MCF 10A (cell line): ENCODE measurements around the gene CD7. TPM values are rescaled to one million over a fixed set of nuclear protein-coding genes. Genes with fewer than 3 reads are reported as not detected.

Experiments
- BruUV-seq: library from RNA; stranded (reverse); fragments of 400-500 nt; replicated peaks from 2 replicates; lab custom pipeline; 2021; lab: Mats Ljungman, UMichigan
- CTCF ChIA-PET: fragments of 300-600 bp; sonication (Branson Sonifier 250); formaldehyde crosslinking; extraction: SDS; loops from one replicate; lab custom pipeline; 2021; ENCODE audit warnings: antibody characterized with exemption, inconsistent platforms; lab: Yijun Ruan, JAX
- POLR2A ChIA-PET: fragments of 300-600, 350-650 bp; sonication (Branson Sonifier 250); formaldehyde crosslinking; extraction: SDS; loops from one replicate; lab custom pipeline; 2020; ENCODE audit warnings: antibody characterized with exemption, inconsistent platforms; lab: Yijun Ruan, JAX
- DNase-seq: peaks from one replicate; pipeline ENCODE4 v3.0.0-alpha.2; 2018; ENCODE audit not compliant: unreplicated experiment
- H3K27ac Mint-ChIP-seq: one replicate; pipeline ENCODE4 v1.8.0; 2022; ENCODE audit warnings: mild to moderate bottlenecking, low read depth, mixed read lengths; ENCODE audit not compliant: unreplicated experiment
- H3K27me3 Mint-ChIP-seq: one replicate; pipeline ENCODE4 v1.8.0; 2022; ENCODE audit warnings: mixed read lengths; ENCODE audit not compliant: insufficient read depth, unreplicated experiment
- H3K36me3 Mint-ChIP-seq: one replicate; pipeline ENCODE4 v1.8.0; 2022; ENCODE audit warnings: mild to moderate bottlenecking, moderate library complexity, mixed read lengths; ENCODE audit not compliant: insufficient read depth, unreplicated experiment
- H3K4me1 Mint-ChIP-seq: one replicate; pipeline ENCODE4 v1.8.0; 2022; ENCODE audit warnings: mixed read lengths; ENCODE audit not compliant: insufficient read depth, unreplicated experiment
- H3K4me3 Mint-ChIP-seq: one replicate; pipeline ENCODE4 v1.8.0; 2022; ENCODE audit warnings: mild to moderate bottlenecking, moderate library complexity, mixed read lengths; ENCODE audit not compliant: unreplicated experiment
- H3K9me3 Mint-ChIP-seq: one replicate; pipeline ENCODE4 v1.8.0; 2022; ENCODE audit warnings: mixed read lengths; ENCODE audit not compliant: unreplicated experiment
- CTCF ChIP-seq: fragments of 200-600 bp; IDR thresholded peaks from one replicate; pipeline ENCODE4 v1.8.0; 2022; ENCODE audit warnings: antibody characterized with exemption, mild to moderate bottlenecking; ENCODE audit not compliant: unreplicated experiment
- intact Hi-C: fragments of 100-400 bp; cut with micrococcal nuclease; formaldehyde crosslinking; loops from 2 replicates; pipeline ENCODE4 v1.14.1; 2022
- total RNA-seq: library from RNA; stranded (reverse); gene quantifications from 2 replicates; pipeline ENCODE4 v1.2.3, GENCODE V29; 2022

Gene CD7
- total RNA-seq, 1 experiment from 2014 or later: 0.63 TPM

DNA sequence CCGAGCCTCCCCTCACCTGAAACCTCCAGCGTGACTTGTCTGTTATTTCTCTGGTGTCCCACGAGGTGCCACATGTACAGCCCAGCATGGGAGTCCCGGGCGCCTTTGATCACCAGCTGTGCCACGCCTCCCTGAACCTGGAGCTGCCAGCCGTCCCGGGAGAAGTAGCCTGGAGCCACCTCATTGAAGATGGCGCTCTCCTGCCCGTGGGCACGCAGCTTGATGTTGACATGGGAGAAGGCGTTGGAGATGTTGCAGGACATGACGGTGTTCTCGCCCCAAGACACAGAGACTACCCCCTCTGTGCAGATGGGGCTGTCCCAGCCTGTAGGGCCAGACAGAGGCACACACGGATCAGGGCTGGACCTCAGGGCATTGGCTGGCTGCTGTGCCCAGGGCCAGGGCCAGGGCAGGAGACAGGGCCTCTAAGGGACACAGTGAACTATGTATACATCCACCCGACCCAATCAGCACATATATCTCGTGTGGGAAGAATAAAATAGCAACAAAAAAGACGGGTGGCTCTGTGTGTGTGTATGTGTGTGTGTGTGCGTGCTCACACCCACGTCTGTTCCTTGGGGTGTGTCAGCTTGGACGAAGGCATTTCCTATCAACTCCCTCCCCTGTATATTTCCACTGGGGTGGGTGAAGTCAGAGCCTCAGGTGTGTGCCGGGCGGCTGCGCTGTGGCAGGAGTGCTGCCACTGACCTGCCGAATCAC, 7.3 kb upstream of the CD7 start:
- Mint-ChIP-seq H3K4me1 (no peaks in the 10 kb centered on the region), H3K9me3 (no peaks in the 10 kb centered on the region), H3K36me3 (no peaks in the 10 kb centered on the region), H3K27ac (no peak overlapping the region), H3K27me3 (no peaks in the 10 kb centered on the region), H3K4me3 (no peak overlapping the region)
- ChIA-PET CTCF (interaction anchor here (0.7 kb wide), 1 partner anchor 273 kb away, joined by 6 read pairs; no protein-coding TSS in a partner anchor), POLR2A (interaction anchor here (0.6 to 0.7 kb wide), 2 partner anchors 82 to 235 kb away, joined by 3 to 4 read pairs; no protein-coding TSS in a partner anchor)
- no peak for DNase-seq
- intact Hi-C loops: loop anchor here (5.0 kb wide), 1 partner anchor 82 kb away; no protein-coding TSS in a partner anchor
- TF ChIP-seq CTCF: no peak
- no TSS peak for BruUV-seq

DNA sequence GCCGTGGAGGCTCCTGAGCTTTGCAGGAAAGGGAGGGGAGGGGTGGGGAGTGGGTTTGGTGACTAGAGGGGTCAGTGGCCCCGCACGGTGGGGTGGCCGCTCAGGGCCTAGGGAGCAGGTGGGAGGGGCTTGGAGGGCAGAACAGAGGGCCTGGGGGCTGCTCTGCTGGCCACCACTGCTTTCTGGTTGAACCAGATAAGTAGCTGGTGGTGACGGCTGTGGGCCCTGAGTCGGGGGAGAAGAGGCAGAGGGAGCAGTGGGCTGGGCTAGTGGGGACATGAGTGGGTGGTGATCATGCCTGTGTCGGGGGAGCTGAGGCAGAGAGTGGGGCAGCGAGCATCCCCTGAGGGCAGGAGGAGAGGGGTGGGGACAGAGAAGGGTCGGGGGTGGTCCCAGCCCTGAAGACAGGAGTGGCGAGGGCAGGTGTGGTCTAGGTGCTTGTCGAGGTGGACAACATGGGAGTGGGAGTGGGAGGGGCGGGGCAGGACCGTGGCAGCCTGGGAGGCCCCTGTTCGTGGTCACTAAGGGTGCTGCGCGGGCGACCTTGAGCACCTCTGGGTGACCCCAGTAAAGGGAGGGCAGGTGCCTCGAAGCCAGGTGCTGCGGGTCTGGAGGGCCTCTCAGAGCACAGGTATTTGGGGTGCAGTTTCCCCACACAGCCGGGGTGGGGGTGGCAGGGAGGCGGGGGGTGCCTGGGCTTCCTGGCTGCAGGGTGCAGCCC, 6.3 kb upstream of the CD7 start:
- Mint-ChIP-seq H3K27ac (no peak overlapping the region), H3K36me3 (no peaks in the 10 kb centered on the region), H3K9me3 (no peaks in the 10 kb centered on the region), H3K27me3 (no peaks in the 10 kb centered on the region), H3K4me1 (no peaks in the 10 kb centered on the region), H3K4me3 (no peak overlapping the region)
- no peak for DNase-seq
- ChIA-PET POLR2A (interaction anchor here (1.4 kb wide), 1 partner anchor 25 kb away, joined by 3 read pairs; no protein-coding TSS in a partner anchor), CTCF (interaction anchor here (0.6 to 1.0 kb wide), 2 partner anchors 111 to 118 kb away, joined by 3 read pairs; no protein-coding TSS in a partner anchor)
- intact Hi-C loops: loop anchor here (5.0 kb wide), 1 partner anchor 81 kb away; no protein-coding TSS in a partner anchor
- no TSS peak for BruUV-seq
- no peak for TF ChIP-seq CTCF

DNA sequence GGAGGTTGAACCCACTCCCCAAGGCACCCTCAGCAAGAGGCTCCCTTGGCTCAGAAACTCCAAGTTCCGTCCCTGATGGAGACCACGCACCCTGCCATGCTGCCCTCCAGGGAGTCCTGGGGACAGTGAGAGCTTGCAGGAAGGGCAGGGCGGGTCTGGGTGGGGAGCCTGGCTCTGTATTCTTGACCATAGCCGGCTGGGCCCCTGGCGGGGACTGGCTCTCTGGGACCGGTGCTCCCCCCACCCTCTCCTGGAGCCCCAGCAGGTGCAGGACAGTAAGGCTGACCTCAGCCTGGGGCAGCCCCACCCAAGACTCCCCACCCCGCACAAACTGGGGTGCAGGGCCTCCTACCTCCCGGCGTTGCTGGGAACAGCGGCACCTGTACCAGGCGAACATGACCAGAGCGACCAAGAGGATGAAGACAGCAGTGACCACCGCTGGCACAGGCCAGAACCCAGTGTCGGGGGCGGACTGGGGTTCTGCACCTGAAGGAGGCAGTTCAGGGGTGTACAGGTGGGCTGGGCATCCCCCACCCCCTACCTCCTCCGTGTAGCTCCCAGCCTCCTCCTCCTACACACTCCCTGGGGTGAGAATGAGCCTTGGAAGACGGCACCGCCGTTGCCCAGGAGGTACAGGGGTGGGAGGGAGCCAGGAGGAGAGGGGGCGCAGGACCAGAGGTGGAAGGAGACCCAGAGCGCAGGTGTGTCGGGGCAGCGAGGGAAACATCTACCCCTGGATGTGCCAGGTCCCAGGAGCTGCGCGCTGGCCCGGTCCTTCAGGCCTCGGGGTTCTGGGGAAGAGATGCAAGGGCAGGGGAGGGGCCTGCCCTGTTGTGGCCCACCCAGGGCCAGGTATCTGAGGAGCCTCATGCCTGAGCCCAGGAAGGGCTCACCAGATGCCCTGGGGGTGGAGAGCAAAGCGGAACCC, 5.4 kb upstream of the CD7 start:
- CTCF ChIA-PET: interaction anchor here (0.6 to 1.0 kb wide), 3 partner anchors 24 to 117 kb away, joined by 3 read pairs; no protein-coding TSS in a partner anchor
- intact Hi-C loops: loop anchor here (5.0 kb wide), 1 partner anchor 80 kb away; no protein-coding TSS in a partner anchor
- no peaks in the 10 kb centered on the region for H3K27me3 Mint-ChIP-seq
- H3K36me3 Mint-ChIP-seq: no peaks in the 10 kb centered on the region
- no TSS peak for BruUV-seq
- H3K4me1 Mint-ChIP-seq: no peaks in the 10 kb centered on the region
- H3K4me3 Mint-ChIP-seq: no peak overlapping the region
- POLR2A ChIA-PET: interaction anchor here (1.4 kb wide), 1 partner anchor 24 kb away, joined by 3 read pairs; no protein-coding TSS in a partner anchor
- no peak overlapping the region for H3K27ac Mint-ChIP-seq
- no peaks in the 10 kb centered on the region for H3K9me3 Mint-ChIP-seq
- no peak for DNase-seq
- no peak for TF ChIP-seq CTCF
